SW480 (cell line): Measurements from ENCODE around the gene STARD3.
"Not testable (repeated sequence)": the region's sequence is repeated elsewhere in the genome, so short reads cannot be mapped to it uniquely, and the experiment has no call there.

ENCODE experiments used
- DNase-seq: peaks from one replicate; pipeline ENCODE4 v3.0.0-alpha.2; 2016; ENCODE audit warnings: low spot score

The STARD3 gene

GRCh38 chr17:39636927-39637736, at the start of gene STARD3:
STARD3 (plus strand) TSS chr17:39637144; CDS start chr17:39653532, 16,388 bp downstream.
- peak; percentile 75 for DNase-seq

DNA sequence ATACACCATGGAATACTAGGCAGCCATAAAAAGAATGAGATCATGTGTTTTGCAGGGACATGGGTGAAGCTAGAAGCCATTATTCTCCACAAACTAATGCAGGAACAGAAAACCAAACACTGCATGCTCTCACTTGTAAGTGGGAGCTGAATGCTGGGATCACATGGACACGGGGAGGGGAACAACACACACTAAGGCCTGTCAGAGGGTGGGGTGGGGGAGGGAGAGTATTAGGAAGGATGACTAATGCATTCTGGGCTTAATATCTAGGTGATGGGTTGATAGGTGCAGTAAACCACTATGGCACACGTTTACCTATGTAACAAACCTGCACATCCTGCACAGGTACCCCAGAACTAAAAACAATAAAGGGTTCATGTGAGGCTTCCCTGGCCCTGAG, 46.8 kb upstream of the STARD3 start:
- not testable (repeated sequence) for DNase-seq

GRCh38 chr17:39591958-39592954, 44.7 kb upstream of the STARD3 start:
- DNase-seq = peak; percentile 61

DNA sequence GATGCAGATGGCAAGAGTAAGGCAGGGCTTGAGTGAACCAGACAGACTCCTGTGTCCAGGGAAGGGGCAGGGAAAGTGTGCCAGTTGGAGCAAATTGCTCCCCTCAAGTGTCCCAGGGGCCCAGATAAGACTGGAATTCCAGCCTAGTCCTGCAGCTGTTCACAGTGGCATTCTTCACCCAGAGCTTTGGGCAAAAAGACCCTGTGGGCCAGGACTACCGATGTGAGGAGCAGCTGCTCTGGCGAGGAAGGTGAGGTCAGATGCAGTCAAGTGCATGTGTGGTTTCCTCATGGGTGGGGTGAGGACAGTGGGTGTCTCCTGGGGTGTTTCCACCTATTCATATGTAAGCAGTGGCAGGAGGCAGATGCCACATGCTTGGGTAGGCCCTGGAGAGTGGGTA, 43.6 kb upstream of the STARD3 start:
- no peak for DNase-seq

- DNase-seq = no peak
Observed at GRCh38 chr17:39595294-39595693, 41.6 kb upstream of the STARD3 start.

DNA sequence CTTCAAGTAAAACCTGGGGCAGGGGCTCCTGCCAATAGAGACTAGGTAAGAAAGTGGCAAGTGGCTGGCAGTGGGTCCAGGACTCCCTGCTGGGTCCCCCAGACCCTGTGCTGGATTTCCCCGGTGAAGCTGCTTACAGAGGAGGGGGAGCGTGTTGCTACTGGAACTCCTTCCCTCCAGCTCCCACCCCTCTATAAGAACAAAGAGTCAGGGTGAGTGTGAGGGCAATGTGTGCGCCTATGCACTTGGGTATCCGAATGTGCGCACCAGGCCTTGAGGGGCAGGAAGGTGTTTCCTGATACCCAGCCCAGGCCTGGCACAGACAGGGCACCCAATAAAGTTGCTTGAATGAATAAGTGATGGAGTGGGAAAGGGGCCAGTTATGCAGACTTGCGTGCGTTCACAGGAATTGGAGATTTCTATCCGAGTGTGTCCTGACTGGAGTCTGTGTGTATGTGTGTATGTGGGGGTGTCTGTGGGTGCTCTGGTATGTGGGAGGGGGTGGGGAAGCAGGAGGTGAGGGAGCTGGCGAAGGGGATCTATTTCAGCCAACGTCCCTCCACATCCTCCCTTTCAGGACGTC, 40.9 kb upstream of the STARD3 start:
- no peak for DNase-seq

DNA sequence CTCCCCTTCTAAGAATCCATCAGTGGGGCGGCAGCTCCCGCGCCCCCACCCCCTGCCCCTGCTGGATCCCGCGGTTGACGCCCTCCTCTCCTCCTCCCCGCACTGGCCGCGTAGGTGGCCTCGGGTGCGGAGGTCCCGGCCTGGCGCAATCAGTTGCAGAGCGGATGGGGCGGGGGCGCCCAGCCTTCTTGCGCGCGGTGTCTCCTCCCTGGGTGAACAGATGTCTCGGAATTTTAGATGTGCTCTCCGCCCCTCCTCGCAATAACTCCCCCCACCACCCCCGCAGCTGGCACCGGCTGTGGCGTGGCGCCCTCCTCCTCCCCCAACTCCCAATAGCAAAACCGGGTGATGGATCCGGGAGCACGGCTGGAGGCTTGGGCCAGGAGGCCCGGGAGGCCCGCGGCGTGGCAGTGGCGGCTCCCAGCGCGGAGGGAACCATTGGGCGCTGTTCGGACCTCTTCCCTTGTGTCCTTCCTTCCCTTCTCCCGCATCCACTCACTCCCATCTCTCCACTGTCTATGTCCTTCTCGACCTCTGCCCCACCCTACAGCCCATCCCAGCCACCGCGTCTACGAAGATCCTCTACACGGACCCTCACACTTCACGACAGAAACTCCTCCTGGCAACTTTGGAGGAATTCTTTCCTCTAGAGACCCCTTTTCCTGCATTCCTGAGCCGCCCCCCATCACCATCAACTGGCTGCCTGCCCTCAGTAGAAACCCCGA, 40.2 kb upstream of the STARD3 start:
- DNase-seq = no peak

- no peak for DNase-seq
Observed at GRCh38 chr17:39597372-39598046, 39.4 kb upstream of the STARD3 start.

DNA sequence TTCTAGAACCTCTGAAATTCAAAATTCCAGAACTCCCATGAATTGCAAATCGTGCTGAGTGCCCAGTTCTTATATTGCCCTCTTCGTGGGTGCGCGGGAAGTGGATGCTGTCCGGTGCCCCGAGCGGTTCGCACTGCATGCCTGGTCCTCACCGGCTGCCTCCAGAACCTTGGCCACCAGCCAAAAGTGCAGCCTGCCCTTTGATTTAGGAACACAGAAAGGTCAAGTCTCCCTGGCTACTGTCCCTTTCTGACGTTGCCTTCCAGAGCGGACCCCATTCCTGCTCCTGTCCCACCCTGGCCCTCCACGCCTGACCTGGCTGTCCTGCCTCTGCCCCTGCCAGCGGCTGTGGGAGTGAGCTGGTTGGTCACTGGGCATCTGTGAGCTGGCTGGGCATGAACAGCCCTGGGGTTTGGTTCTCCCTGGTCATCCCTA, 38.9 kb upstream of the STARD3 start:
- no peak for DNase-seq

GRCh38 chr17:39598630-39599003, 38.3 kb upstream of the STARD3 start:
- no peak for DNase-seq

- DNase-seq = no peak
Observed at GRCh38 chr17:39599004-39599664, 37.8 kb upstream of the STARD3 start.

DNA sequence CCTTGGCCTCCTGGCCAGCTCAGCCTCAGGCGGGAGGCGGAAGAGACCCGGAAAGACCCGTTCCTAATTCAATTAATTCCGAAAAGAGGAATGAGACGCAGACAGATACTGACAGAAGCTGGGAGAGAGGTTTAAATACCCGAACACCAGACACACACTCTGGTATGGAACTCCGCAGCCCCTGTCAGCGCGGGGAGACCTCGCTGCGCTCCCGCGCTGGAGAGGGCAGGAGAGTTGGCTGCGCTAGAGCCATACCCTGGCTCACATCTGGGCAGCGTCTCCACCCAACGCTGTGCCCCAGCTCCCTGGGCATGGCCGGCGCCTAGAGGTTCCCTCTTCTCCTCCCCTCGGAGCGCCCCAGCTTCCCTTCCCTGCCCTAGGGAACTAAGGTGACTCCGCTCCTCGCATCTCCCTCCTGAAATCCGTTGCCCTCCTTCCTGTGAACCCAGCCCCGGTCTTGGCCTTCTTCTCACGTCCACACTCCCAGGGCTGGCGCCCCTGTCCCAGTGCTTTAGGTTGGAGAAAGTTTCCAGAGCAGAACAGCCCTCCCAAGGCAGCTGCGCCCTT, 37.2 kb upstream of the STARD3 start:
- DNase-seq = no peak

GRCh38 chr17:39600288-39600996, 36.5 kb upstream of the STARD3 start:
- DNase-seq = no peak

- no peak for DNase-seq
Observed at GRCh38 chr17:39600997-39601597, 35.8 kb upstream of the STARD3 start.

GRCh38 chr17:39601758-39602532, 35.0 kb upstream of the STARD3 start:
- DNase-seq = no peak

GRCh38 chr17:39602533-39603303, 34.2 kb upstream of the STARD3 start:
- no peak for DNase-seq

DNA sequence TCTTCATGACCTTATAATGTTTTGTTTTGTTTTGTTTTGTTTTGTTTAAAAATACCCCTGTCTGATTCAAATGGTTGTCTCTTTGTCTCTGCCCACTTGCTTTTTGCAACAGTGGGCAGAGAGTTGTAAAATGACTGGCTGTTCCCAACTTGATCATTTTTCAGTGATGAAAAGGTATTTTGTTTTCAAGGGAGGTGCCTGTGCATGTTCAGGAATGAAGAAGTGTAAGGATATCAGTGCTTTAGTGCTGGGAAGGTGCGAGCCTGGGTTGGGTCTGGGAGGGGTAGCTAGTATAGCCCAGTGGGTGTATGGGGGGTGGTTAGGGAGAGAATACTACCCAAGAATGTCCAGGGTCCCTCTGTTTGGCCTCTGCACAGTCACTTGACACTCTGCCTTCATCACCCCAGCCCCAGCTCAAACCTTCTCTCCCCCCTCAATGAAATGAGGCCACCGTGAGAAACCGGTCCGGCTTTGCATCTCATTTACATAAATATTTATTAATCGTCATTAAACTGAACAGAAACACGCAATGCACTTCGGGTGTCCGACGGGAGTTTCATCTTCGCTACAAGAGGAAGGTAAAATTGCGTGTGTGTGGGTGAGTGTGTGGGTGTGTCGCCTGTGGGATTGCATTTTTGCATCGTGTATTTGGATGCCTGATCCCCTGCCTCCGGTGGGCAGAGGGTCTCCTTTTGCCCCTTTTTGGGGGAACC, 33.5 kb upstream of the STARD3 start:
- DNase-seq = no peak
